GM21423 (cell line): ENCODE data around the gene MAFF.

ENCODE experiments used
- ATAC-seq: cut with Tn5 transposase; IDR thresholded peaks from one replicate; pipeline ENCODE4 v1.9.1; 2021; ENCODE audit warnings: mild to moderate bottlenecking, moderate library complexity; ENCODE audit not compliant: unreplicated experiment

The MAFF gene

GRCh38 chr22:38203090-38203810 is 1.5 kb downstream of the MAFF start:
- no peak for ATAC-seq

GRCh38 chr22:38203855-38204514 is 2.2 kb downstream of the MAFF start:
- ATAC-seq = no peak

GRCh38 chr22:38204784-38205183 is 3.0 kb downstream of the MAFF start:
- peak; percentile 35 for ATAC-seq

GRCh38 chr22:38205261-38206128 is 3.7 kb downstream of the MAFF start:
- ATAC-seq = no peak

- ATAC-seq = no peak
These were observed 6.2 kb downstream of the MAFF start for GRCh38 chr22:38207898-38208432.

GRCh38 chr22:38208551-38208968 is 6.8 kb downstream of the MAFF start:
- no peak for ATAC-seq

- ATAC-seq = no peak
These were observed 9.8 kb downstream of the MAFF start for GRCh38 chr22:38211556-38211955.

GRCh38 chr22:38212442-38212841 is 10.6 kb downstream of the MAFF start:
- no peak for ATAC-seq

GRCh38 chr22:38213319-38213989 is 11.7 kb downstream of the MAFF start:
- no peak for ATAC-seq

- no peak for ATAC-seq
These were observed 12.2 kb downstream of the MAFF start for GRCh38 chr22:38213990-38214301.

- ATAC-seq = no peak
These were observed 12.7 kb downstream of the MAFF start for GRCh38 chr22:38214302-38215056.

- no peak for ATAC-seq
These were observed 13.6 kb downstream of the MAFF start for GRCh38 chr22:38215156-38216038.

- no peak for ATAC-seq
These were observed 17.1 kb downstream of the MAFF start for GRCh38 chr22:38218661-38219622.

GRCh38 chr22:38219632-38220031 is 17.8 kb downstream of the MAFF start:
- no peak for ATAC-seq

- no peak for ATAC-seq
These were observed 18.4 kb downstream of the MAFF start for GRCh38 chr22:38220163-38220562.

- no peak for ATAC-seq
These were observed 19.0 kb downstream of the MAFF start for GRCh38 chr22:38220653-38221386.

- ATAC-seq = no peak
These were observed 19.6 kb downstream of the MAFF start for GRCh38 chr22:38221407-38221806.
